ENCODE measurements around the gene MSI2.

MSI2 gene

DNA sequence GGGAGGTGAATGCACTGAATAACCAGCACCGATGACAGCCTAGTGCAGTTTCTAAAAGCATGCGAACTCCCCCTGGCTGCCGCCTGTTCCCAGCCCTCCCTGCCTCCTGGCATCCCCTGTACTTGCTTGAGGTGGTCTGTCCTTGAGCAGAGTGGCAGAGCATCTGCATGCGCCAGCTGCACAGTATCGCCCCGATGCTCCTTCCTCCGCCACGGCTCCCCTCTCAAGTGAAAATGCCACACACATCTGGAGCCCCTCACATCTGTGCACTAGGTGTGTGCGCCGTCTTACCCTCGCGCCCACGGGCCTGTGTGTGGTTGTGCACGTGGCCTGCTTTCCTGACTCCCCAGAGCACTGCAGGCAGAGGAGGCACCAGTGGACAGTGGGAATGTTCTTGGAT lies 376.9 kb downstream of the MSI2 start:
- no peak for DNase-seq (ENCODE audit: low read depth)
- TF ChIP-seq CTCF (IDR thresholded peaks at IDR 0.05; ENCODE audit: control insufficient read depth, extremely low read depth, insufficient read depth) = no peak

GRCh38 chr17:57634713-57635465 lies 378.6 kb downstream of the MSI2 start:
- DNase-seq (ENCODE audit: low read depth) = no peak

More for the DNA sequence above, 376.9 kb downstream of the MSI2 start:
- no peak overlapping the region for H3K4me3 ChIP-seq (ENCODE audit: low read depth, low read length)

GRCh38 chr17:57636274-57636673 lies 380.0 kb downstream of the MSI2 start:
- no peak overlapping the region for H3K4me3 ChIP-seq (ENCODE audit: low read depth, low read length)
- no peak for DNase-seq (ENCODE audit: low read depth)
- TF ChIP-seq CTCF (IDR thresholded peaks at IDR 0.05; ENCODE audit: control insufficient read depth, extremely low read depth, insufficient read depth) = no peak

More at GRCh38 chr17:57634713-57635465, 378.6 kb downstream of the MSI2 start:
- no peak for TF ChIP-seq CTCF (IDR thresholded peaks at IDR 0.05; ENCODE audit: control insufficient read depth, extremely low read depth, insufficient read depth)
- no peak overlapping the region for H3K4me3 ChIP-seq (ENCODE audit: low read depth, low read length)

GRCh38 chr17:57636985-57637665 lies 380.8 kb downstream of the MSI2 start:
- DNase-seq (ENCODE audit: low read depth) = no peak
- no peak for TF ChIP-seq CTCF (IDR thresholded peaks at IDR 0.05; ENCODE audit: control insufficient read depth, extremely low read depth, insufficient read depth)
- H3K4me3 ChIP-seq (ENCODE audit: low read depth, low read length) = no peak overlapping the region

- H3K4me3 ChIP-seq (ENCODE audit: low read depth, low read length) = no peak overlapping the region
- DNase-seq (ENCODE audit: low read depth) = no peak
- TF ChIP-seq CTCF (IDR thresholded peaks at IDR 0.05; ENCODE audit: control insufficient read depth, extremely low read depth, insufficient read depth) = no peak
These were observed 381.3 kb downstream of the MSI2 start for GRCh38 chr17:57637666-57638010.

GRCh38 chr17:57638284-57638683 lies 382.0 kb downstream of the MSI2 start:
- TF ChIP-seq CTCF (IDR thresholded peaks at IDR 0.05; ENCODE audit: control insufficient read depth, extremely low read depth, insufficient read depth) = no peak
- no peak overlapping the region for H3K4me3 ChIP-seq (ENCODE audit: low read depth, low read length)

More at GRCh38 chr17:57638284-57638683, 382.0 kb downstream of the MSI2 start:
- DNase-seq (ENCODE audit: low read depth) = no peak

All from LNCaP clone FGC (cell line).